Measurements from ENCODE around the gene E2F6.

Gene E2F6

GRCh38 chr2:11492720-11493119, 26.8 kb upstream of the E2F6 start:
- no peak for DNase-seq (ENCODE audit: low spot score)

- DNase-seq (ENCODE audit: low spot score) = no peak
Observed at GRCh38 chr2:11492244-11492643, 26.3 kb upstream of the E2F6 start.

GRCh38 chr2:11491348-11491933, 25.5 kb upstream of the E2F6 start:
- DNase-seq (ENCODE audit: low spot score) = no peak

GRCh38 chr2:11490194-11490593, 24.2 kb upstream of the E2F6 start:
- no peak for DNase-seq (ENCODE audit: low spot score)

GRCh38 chr2:11488809-11489208, 22.8 kb upstream of the E2F6 start:
- no peak for DNase-seq (ENCODE audit: low spot score)

- no peak for DNase-seq (ENCODE audit: low spot score)
Observed at GRCh38 chr2:11483806-11484617, 18.1 kb upstream of the E2F6 start.

- DNase-seq (ENCODE audit: low spot score) = no peak
Observed at GRCh38 chr2:11482473-11483035, 16.6 kb upstream of the E2F6 start.

GRCh38 chr2:11481789-11482472, 16.0 kb upstream of the E2F6 start:
- DNase-seq (ENCODE audit: low spot score) = no peak

- no peak for DNase-seq (ENCODE audit: low spot score)
Observed at GRCh38 chr2:11481426-11481788, 15.4 kb upstream of the E2F6 start.

GRCh38 chr2:11480859-11481258, 14.9 kb upstream of the E2F6 start:
- DNase-seq (ENCODE audit: low spot score) = no peak

- no peak for DNase-seq (ENCODE audit: low spot score)
Observed at GRCh38 chr2:11480406-11480805, 14.4 kb upstream of the E2F6 start.

GRCh38 chr2:11478899-11479605, 13.1 kb upstream of the E2F6 start:
- no peak for DNase-seq (ENCODE audit: low spot score)

GRCh38 chr2:11477994-11478393, 12.0 kb upstream of the E2F6 start:
- peak; percentile 74 for DNase-seq (ENCODE audit: low spot score)

- DNase-seq (ENCODE audit: low spot score) = no peak
Observed at GRCh38 chr2:11473659-11474433, 7.9 kb upstream of the E2F6 start.

- DNase-seq (ENCODE audit: low spot score) = no peak
Observed at GRCh38 chr2:11467749-11468148, 1.8 kb upstream of the E2F6 start.

- DNase-seq (ENCODE audit: low spot score) = no peak
Observed at GRCh38 chr2:11467129-11467649, 1.2 kb upstream of the E2F6 start.

GRCh38 chr2:11466307-11467128, 557 bp upstream of the E2F6 start:
- no peak for DNase-seq (ENCODE audit: low spot score)

GRCh38 chr2:11465110-11465484, 864 bp downstream of the E2F6 start:
- no peak for DNase-seq (ENCODE audit: low spot score)

GRCh38 chr2:11459816-11460215, 6.1 kb downstream of the E2F6 start:
- no peak for DNase-seq (ENCODE audit: low spot score)

- no peak for DNase-seq (ENCODE audit: low spot score)
Observed at GRCh38 chr2:11458753-11459152, 7.2 kb downstream of the E2F6 start.
